Heart right ventricle (tissue), 16 donors: Measurements from ENCODE around the gene PRIMPOL. TPM values are rescaled to one million over a fixed set of nuclear protein-coding genes. Genes with fewer than 3 reads are reported as not detected.

Experiments
- ATAC-seq, 8 donors: fragments of 200-7000 bp; cut with Tn5 transposase; one replicate each; pipeline ENCODE4 v1.9.1; 2020; ENCODE audit warnings: mild to moderate bottlenecking in 8 of 8, moderate library complexity in 8 of 8, moderate number of reproducible peaks in 1 of 8
- DNase-seq, 2 donors: peaks; one replicate each; pipeline ENCODE4 v3.0.0-alpha.2; 2020
- H3K27ac ChIP-seq, 10 donors: fragments of 200-600 bp; sonication (generic) in 2 of 10; one replicate each; pipeline versions ENCODE4 v1.5.0 to v1.8.0; 2020 to 2022; ENCODE audit warnings: mild to moderate bottlenecking in 3 of 10
- H3K27me3 ChIP-seq, 7 donors: fragments of 200-600 bp; one replicate each; pipeline ENCODE4 v1.8.0; 2021 to 2022; ENCODE audit warnings: mild to moderate bottlenecking in 2 of 7
- H3K36me3 ChIP-seq, 9 donors: fragments of 200-600 bp; sonication (generic) in 1 of 9; one replicate each; pipeline versions ENCODE4 v1.5.0 to v1.8.0; 2020 to 2022; ENCODE audit warnings: mild to moderate bottlenecking in 2 of 9
- H3K4me1 ChIP-seq, 9 donors: fragments of 200-600 bp; sonication (generic) in 1 of 9; one replicate each; pipeline versions ENCODE4 v1.5.0 to v1.8.0; 2020 to 2022; ENCODE audit warnings: mild to moderate bottlenecking in 4 of 9
- H3K4me3 ChIP-seq, 10 donors: fragments of 200-600 bp; sonication (generic) in 2 of 10; one replicate each; pipeline versions ENCODE4 v1.5.0 to v1.8.0; 2020 to 2022; ENCODE audit warnings: mild to moderate bottlenecking in 7 of 10, moderate library complexity in 2 of 10
- H3K9me3 ChIP-seq, 11 donors: fragments of 200-600 bp in 10 of 11; sonication (generic) in 2 of 11; one replicate each; pipeline versions ENCODE4 v1.5.0 to v1.8.0; 2013 to 2022; ENCODE audit warnings: mild to moderate bottlenecking in 2 of 11, control low read depth in 1 of 11, moderate library complexity in 1 of 11
- CTCF ChIP-seq, 9 donors: fragments of 200-600 bp; sonication (generic) in 2 of 9; IDR thresholded peaks; one replicate each; pipeline versions ENCODE4 v1.5.0 to v1.8.0; 2021 to 2022; ENCODE audit warnings: antibody characterized with exemption in 9 of 9, mild to moderate bottlenecking in 5 of 9, moderate library complexity in 1 of 9
- WGBS, 2 donors: extraction: QIAGEN DNeasy Blood & Tissue Kit; methylation state at CpG; one replicate each; pipeline ENCODE4 v1.1.7; 2013; ENCODE audit warnings: inconsistent platforms in 1 of 2; 5-methylcytosine and 5-hydroxymethylcytosine counted together
- intact Hi-C, 10 donors: fragments of 100-400 bp; cut with DNase I; formaldehyde crosslinking; loops; one replicate each; pipeline versions ENCODE4 v1.11.1 to v1.14.2; 2022
- polyA plus RNA-seq, 2 donors: library from polyadenylated mRNA; stranded (reverse); fragments of 200-250 nt; gene quantifications; one replicate each; pipeline ENCODE4 v1.2.3, GENCODE V29; 2013
- total RNA-seq, 10 donors: library from RNA; stranded (reverse); fragmentation: NEBNext Ultra II Directional in 3 of 10; extraction: Animal tissue kit (Norgen Biotek cat#: 25700) in 3 of 10; gene quantifications; one replicate each; pipeline versions ENCODE4 v1.2.1 to v1.2.4, GENCODE V29; 2021 to 2023
- donor health status: Arrhythmogenic right ventricular cardiomyopathy.
- donor health status: ischemic (EF 13 %, LVEDD 7.1; RV severe dilation, severe dysfunction).
- donor health status: healthy with polysubstance abuse.
- donor health status: DM: no; HTN: yes; CAD: no.
- donor health status: DM: no; HTN: no; CAD: no.
- donor health status: ischemic (EF 25% LVEDD 6.9; RV normal size, moderate dysfunction).
- donor health status: ischemic (EF 25% LVEDD 5.7; RV mildly dilated, moderate dysfunction).
- donor health status: healthy.
- donor health status: DM: yes; HTN: yes; CAD: no.
- donor health status: Ischemic cardiomyopathy.
- donor health status: ischemic (EF 35%, LVEDD 5.7; RV mildly dilated, moderate dysfunction).
- donor health status: nonischemic (EF 11% LVEDD 7.7; RV severe dilation, severe dysfunction).
- donor health status: DM: yes; HTN: yes; CAD: no.
- donor health status: PGD.
- donor health status: ischemic (EF 29% LVEDD 5.4; RV normal size, mild dysfunction).
- donor health status: nonischemic (EF 23%, LVEDD 6.1; RV moderate dilation, normal function).

The PRIMPOL gene
- total and polyA plus RNA-seq, 12 donors, result 7.2 to 85.2 (median 10.8) TPM

GRCh38 chr4:184668511-184669114 lies 19.1 kb downstream of the PRIMPOL start:
- WGBS, 2 donors, result 80 to 84% methylated on average over 9 of the region's 9 CpGs
- H3K36me3 ChIP-seq, result peaks cover 0 to 85% (median 22%) of the 10 kb centered on the region in 9 donors
- DNase-seq (no peak), ATAC-seq (no peak)
- no peaks in the 10 kb centered on the region for H3K9me3 ChIP-seq
- no peaks in the 10 kb centered on the region for H3K27me3 ChIP-seq
- no peak for TF ChIP-seq CTCF (IDR thresholded peaks at IDR 0.05)
- H3K27ac ChIP-seq, result peak overlapping the region in 2 of 10 donors; percentile 39 to 84
- H3K4me3 ChIP-seq, result no peak overlapping the region
- H3K4me1 ChIP-seq, result peaks cover 0 to 30% (median 0%) of the 10 kb centered on the region in 9 donors
- intact Hi-C loops, result loop anchor here in 1 of 10 donors (10.0 kb wide), 1 partner anchor 46 kb away; no protein-coding TSS in a partner anchor

GRCh38 chr4:184669251-184669650 lies 19.7 kb downstream of the PRIMPOL start:
- DNase-seq (no peak), ATAC-seq (no peak)
- no peaks in the 10 kb centered on the region for H3K9me3 ChIP-seq
- peak overlapping the region in 2 of 10 donors; percentile 39 to 84 for H3K27ac ChIP-seq
- peaks cover 0 to 91% (median 22%) of the 10 kb centered on the region in 9 donors for H3K36me3 ChIP-seq
- H3K4me1 ChIP-seq, result peaks cover 0 to 30% (median 0%) of the 10 kb centered on the region in 9 donors
- H3K27me3 ChIP-seq, result no peaks in the 10 kb centered on the region
- intact Hi-C loops, result loop anchor here in 1 of 10 donors (10.0 kb wide), 1 partner anchor 46 kb away; no protein-coding TSS in a partner anchor
- TF ChIP-seq CTCF (IDR thresholded peaks at IDR 0.05), result no peak
- no peak overlapping the region for H3K4me3 ChIP-seq
- WGBS, 2 donors, result 81 to 84% methylated on average over 7 of the region's 7 CpGs

- intact Hi-C loops, result no loop called here
- Histone ChIP-seq H3K4me3 (no peak overlapping the region), H3K9me3 (no peaks in the 10 kb centered on the region), H3K27ac (no peak overlapping the region), H3K36me3 (peaks cover 0 to 96% (median 22%) of the 10 kb centered on the region in 9 donors), H3K4me1 (peaks cover 0 to 30% (median 0%) of the 10 kb centered on the region in 9 donors), H3K27me3 (no peaks in the 10 kb centered on the region)
- ATAC-seq (no peak), DNase-seq (no peak)
- TF ChIP-seq CTCF (IDR thresholded peaks at IDR 0.05), result no peak
- 96% methylated on average over 9 of the region's 9 CpGs for WGBS, 2 donors
These were observed 21.6 kb downstream of the PRIMPOL start for GRCh38 chr4:184671101-184671500.

GRCh38 chr4:184672741-184673140 lies 23.2 kb downstream of the PRIMPOL start:
- Histone ChIP-seq H3K27ac (no peak overlapping the region), H3K4me1 (peaks cover 0 to 20% (median 0%) of the 10 kb centered on the region in 9 donors), H3K27me3 (no peaks in the 10 kb centered on the region), H3K9me3 (no peaks in the 10 kb centered on the region), H3K36me3 (peaks cover 0 to 81% (median 22%) of the 10 kb centered on the region in 9 donors), H3K4me3 (no peak overlapping the region)
- DNase-seq, result no peak
- no peak for ATAC-seq
- no peak for TF ChIP-seq CTCF (IDR thresholded peaks at IDR 0.05)
- 97 to 98% methylated on average over 6 of the region's 6 CpGs for WGBS, 2 donors
- intact Hi-C loops, result no loop called here
